ENCODE data around the gene MERTK. TPM values are rescaled to one million over a fixed set of nuclear protein-coding genes. Genes with fewer than 3 reads are reported as not detected.

MERTK gene
- total and polyA plus RNA-seq, 8 donors: 2.8 to 13.9 (median 5.4) TPM

DNA sequence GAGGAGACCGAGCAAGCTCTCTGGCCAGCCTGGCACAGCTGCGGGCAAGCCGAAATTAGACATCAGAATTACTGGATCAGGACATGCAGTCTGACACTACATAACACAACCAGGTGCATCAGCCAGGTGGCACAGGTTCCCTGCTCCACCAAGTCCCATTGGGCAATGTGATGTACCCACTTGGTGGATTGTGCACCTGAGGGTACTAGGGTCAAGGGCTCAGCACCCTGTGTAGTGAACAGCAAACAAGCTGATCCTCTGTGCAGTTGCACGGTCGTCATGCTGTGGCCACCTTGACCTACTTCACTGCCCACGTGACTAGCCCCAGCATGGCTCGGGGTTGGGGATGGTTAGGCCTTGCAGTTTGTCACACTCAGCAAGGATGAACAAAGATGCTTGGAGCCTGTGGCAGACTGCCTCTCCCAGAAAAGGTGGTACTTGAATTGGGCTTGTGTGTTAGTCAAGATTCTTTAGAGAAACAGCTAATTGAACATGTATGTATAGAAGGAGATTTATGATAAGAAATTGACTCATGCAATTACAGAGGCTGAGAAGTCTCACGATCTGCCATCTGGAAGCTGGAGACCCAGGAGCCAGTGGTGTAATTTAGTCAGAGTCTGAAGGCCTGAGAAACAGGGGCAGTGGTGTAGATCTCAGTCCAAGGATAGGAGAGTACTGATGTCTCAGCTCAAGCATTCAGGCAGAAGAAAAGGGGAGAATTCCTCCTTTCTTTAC lies 85.2 kb downstream of the MERTK start:
- no peak overlapping the region for H3K4me3 ChIP-seq
- 76 to 93% methylated on average over 8 of the region's 8 CpGs for WGBS, 2 donors

DNA sequence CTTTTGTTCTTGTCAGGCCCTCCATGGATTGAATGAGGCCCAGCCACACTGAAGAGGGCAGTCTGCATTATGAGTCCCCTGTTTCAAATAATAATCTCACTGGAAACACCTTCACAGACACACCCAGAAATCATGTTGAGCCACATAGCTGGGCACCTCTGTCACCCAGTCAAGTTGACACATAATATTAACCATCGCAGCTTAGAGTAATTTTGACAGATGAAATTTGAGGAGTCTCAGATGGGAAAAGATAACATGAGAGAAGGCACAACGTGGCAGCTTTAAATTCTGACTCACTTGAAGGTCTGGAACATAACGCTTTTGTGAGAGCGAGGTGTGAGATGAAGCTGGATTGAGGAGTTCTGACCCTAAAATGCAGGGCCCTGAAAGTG lies 85.8 kb downstream of the MERTK start:
- DNase-seq (no peak), ATAC-seq (no peak), FAIRE-seq (no peak)
- Histone ChIP-seq H3K27ac (no peak overlapping the region), H3K4me1 (no peaks in the 10 kb centered on the region), H3K27me3 (no peaks in the 10 kb centered on the region), H3K4me3 (no peak overlapping the region), H3K36me3 (peaks cover 0 to 20% (median 0%) of the 10 kb centered on the region in 3 donors), H3K9me3 (no peaks in the 10 kb centered on the region)
- TF ChIP-seq, protein P1, sequence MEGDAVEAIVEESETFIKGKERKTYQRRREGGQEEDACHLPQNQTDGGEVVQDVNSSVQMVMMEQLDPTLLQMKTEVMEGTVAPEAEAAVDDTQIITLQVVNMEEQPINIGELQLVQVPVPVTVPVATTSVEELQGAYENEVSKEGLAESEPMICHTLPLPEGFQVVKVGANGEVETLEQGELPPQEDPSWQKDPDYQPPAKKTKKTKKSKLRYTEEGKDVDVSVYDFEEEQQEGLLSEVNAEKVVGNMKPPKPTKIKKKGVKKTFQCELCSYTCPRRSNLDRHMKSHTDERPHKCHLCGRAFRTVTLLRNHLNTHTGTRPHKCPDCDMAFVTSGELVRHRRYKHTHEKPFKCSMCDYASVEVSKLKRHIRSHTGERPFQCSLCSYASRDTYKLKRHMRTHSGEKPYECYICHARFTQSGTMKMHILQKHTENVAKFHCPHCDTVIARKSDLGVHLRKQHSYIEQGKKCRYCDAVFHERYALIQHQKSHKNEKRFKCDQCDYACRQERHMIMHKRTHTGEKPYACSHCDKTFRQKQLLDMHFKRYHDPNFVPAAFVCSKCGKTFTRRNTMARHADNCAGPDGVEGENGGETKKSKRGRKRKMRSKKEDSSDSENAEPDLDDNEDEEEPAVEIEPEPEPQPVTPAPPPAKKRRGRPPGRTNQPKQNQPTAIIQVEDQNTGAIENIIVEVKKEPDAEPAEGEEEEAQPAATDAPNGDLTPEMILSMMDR (IDR thresholded peaks at IDR 0.05): no peak
- intact Hi-C loops (cut with DNase I): no loop called here
- 92 to 94% methylated on average over 4 of the region's 4 CpGs for WGBS, 2 donors

More for the DNA sequence above, 85.2 kb downstream of the MERTK start:
- Histone ChIP-seq H3K9me3 (no peaks in the 10 kb centered on the region), H3K4me1 (no peaks in the 10 kb centered on the region), H3K27me3 (no peaks in the 10 kb centered on the region), H3K36me3 (peaks cover 0 to 20% (median 0%) of the 10 kb centered on the region in 3 donors), H3K27ac (no peak overlapping the region)
- TF ChIP-seq, protein P1 (IDR thresholded peaks at IDR 0.05): no peak
- FAIRE-seq (no peak), DNase-seq (no peak), ATAC-seq (no peak)
- intact Hi-C loops (cut with DNase I): no loop called here

DNA sequence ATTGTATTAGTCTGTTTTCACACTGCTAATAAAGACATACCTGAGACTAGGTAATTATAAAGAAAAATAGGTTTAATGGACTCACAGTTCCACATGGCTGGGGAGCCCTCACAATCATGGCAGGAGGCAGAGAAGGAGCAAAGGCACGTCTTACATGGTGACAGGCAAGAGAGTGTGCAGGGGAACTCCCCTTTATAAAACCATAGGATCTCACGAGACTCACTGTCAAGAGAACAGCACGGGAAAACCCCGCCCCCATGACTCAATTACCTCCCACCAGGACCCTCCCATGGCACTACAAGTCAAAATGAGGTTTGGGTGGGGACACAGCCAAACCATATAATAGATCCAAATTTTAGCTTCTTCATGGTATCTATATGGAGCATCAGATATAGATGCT lies 87.1 kb downstream of the MERTK start:
- DNase-seq (no peak), FAIRE-seq (no peak), ATAC-seq (no peak)
- 71 to 93% methylated on average over 4 of the region's 4 CpGs for whole genome bisulfite sequencing, 2 donors
- Histone ChIP-seq H3K9me3 (no peaks in the 10 kb centered on the region), H3K27me3 (no peaks in the 10 kb centered on the region), H3K4me1 (no peaks in the 10 kb centered on the region), H3K27ac (no peak overlapping the region), H3K4me3 (no peak overlapping the region), H3K36me3 (peaks cover 0 to 20% (median 0%) of the 10 kb centered on the region in 3 donors)
- intact Hi-C loops (cut with DNase I): no loop called here
- TF ChIP-seq, protein P1 (IDR thresholded peaks at IDR 0.05): no peak

DNA sequence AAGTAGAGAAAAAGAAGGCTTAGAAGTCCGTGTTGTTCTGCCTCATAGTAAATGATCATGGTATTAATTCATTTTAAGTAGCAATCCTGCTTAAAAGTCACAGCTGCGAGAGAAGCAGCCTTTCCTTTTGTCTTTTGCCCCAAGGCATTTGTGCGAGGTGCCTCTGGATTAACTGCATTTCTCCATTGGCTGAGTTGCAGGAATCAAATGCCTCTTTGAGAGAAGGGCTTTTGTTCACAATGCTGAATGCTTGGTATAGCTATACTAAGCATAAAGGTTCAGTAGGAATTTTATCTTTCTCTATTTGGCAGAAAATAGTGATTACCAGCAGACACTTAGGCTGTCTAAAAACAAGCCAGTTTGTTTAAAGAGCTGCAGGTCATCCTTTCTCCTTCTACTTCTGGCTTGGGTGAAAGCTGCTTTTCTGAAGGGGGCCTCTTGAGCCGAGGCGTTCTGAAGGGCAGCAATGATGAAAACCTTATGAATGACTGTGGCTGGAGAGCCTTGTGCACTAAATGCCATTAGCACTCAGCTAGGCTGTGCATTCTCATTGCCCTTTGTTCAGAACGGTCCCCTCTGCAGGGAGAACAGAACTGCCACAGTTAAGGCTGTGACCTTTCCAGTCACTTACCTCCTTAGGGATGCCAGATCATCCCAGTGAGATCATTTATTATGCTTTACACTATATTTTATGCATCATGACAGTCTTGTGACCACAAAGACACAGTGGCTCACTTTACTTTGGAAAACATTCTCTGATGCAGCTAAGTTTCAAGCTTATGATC lies 87.9 kb downstream of the MERTK start:
- intact Hi-C loops (cut with DNase I): no loop called here
- no peaks in the 10 kb centered on the region for H3K9me3 ChIP-seq

More for the DNA sequence above, 87.9 kb downstream of the MERTK start:
- H3K27ac ChIP-seq: no peak overlapping the region
- 55 to 70% methylated on average over 6 of the region's 6 CpGs for WGBS, 2 donors
- peaks cover 0 to 20% (median 0%) of the 10 kb centered on the region in 3 donors for H3K36me3 ChIP-seq
- ATAC-seq (no peak), DNase-seq (no peak), FAIRE-seq (no peak)
- no peak overlapping the region for H3K4me3 ChIP-seq
- TF ChIP-seq, protein P1 (IDR thresholded peaks at IDR 0.05): no peak
- H3K4me1 ChIP-seq: no peaks in the 10 kb centered on the region
- no peaks in the 10 kb centered on the region for H3K27me3 ChIP-seq

All from pancreas (tissue), 10 donors.